Measurements from ENCODE around the gene CEP83.
"Not testable (repeated sequence)": the region's sequence is repeated elsewhere in the genome, so short reads cannot be mapped to it uniquely, and the experiment has no call there.

Gene CEP83

DNA sequence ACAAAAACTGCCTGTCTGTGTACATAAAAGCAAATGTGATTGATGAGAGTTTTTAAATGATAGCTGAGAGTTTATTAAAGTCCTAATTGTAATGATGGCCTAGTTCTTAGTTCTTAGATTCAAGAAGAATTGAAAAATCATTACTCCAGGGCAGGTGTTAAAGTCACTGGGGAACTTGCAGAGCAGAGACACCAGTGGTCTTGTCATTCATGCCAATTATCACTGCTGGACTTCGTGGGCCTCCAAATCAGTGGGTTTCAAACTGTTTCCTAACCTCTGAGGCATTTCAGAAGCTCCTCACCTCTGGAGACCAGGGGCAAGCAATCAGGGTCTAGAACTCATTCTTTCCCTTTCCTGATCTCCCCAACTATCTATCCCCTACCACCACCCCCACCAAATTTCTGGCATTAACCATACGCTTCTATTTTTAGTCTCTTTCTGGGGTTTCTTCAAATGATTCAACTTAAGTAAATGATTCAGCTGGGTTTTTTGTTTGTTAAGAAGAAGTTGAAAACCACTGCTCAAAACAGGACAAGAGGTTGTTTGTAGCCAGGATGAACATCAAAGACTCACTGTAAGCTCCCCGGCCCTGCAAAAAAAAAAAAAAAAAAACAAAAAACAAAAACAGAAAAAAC lies 80.1 kb downstream of the CEP83 start:
- no peak for DNase-seq (ENCODE audit: low read depth)

DNA sequence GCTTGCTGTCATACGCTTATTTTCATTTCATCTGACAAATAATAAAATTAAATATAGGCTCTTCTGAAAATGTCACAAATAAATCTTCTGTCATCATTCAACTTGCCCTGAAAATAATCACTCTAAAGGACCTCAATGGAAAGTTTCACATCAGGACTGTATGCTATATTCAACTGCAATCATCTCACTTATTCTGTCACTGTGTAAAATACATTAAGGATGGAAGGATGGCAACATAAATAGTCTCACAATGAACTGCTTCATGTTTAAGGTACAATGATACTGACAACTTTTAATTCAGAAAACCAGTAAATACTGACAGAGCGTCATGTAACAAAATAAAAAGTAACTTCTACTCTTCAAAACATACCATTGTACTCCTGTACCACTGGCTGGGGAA lies 82.1 kb downstream of the CEP83 start:
- DNase-seq (ENCODE audit: low read depth) = no peak

DNA sequence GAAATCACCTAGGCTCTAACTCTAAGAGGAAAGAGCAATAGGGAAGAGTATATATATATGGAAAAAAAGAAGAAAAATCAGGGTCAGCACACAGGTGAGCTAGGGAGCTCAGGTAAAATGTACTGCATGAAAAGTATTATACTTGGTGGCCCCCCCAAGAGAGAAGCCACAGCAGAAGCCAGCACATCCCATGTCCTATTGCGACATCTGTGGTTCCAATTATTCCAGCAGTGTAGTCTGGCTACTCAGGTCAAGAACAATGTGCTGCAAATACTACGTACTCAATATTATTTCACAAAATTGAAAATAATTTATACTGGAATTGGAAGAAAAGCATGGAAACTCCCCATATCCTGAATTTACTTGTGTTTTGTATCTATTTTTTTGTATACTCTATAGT lies 85.5 kb downstream of the CEP83 start:
- DNase-seq (ENCODE audit: low read depth) = no peak

DNA sequence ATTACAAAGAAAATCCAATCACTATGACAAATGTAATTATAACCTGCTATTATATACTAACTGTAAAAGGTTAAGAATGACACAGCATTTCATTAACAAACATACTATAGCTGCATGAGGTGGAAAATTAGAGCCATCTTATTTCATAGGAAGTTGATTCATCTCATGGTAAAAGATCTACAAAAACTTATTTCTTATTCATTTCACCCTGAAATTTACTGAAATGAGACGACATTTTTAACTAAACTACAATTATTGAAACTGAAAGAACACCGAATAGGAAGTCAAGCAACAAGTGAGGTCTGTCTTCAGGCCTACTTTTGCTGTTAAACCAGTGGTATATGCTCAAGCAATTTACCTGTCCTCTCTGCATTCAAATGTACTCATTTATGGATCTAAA lies 87.2 kb downstream of the CEP83 start:
- no peak for DNase-seq (ENCODE audit: low read depth)

DNA sequence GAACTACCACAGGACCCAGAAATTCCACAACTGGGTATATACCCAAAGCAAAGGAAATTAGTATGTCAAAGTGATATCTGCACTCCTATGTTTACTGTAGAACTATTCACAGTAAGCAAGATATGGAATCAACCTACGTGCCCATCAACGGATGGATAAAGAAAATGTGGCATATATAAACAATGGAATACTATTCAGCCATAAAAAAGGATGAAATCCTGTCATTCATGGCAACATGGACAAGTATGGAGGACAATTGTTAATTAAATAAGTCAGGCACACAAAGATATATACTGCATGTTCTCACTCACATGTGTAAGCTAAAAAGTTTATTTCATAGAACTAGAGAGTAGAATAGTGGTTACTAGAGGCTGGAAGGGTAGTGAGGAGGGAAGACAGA lies 97.0 kb downstream of the CEP83 start:
- no peak for DNase-seq (ENCODE audit: low read depth)

DNA sequence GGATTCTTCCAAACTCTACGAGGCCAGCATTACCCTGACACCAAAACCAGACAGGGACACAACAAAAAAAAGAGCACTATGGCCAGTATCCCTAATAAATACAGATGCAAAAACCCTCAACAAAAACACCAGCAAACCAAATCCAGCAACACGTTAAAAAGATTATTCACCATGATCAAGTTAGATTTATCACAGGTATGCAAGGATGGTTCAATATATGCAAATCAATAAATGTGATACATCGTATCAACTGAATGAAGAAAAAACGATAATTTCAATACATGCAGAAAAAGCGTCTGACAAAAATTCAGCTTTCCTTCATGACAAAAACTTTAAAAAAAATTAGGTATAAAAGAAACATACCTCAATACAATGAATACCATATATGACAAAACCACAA lies 99.9 kb downstream of the CEP83 start:
- DNase-seq (ENCODE audit: low read depth) = no peak

DNA sequence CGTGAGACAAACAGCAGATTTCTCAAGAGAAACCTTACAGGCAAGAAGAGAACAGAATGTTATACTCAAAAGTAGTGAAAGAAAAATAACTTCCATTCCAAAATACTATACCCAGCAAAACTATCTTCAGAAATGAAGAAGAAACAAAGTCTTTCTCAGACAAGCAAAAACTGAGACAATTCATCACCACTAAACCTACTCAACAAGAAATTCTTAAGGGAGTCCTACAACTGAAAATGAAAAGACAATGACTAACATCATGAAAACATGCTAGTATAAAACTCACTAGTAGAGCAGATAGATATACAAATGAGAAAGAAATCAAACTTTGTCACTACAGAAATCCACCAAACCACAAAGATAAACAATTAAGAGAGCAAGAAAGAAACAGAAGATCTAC lies 106.5 kb downstream of the CEP83 start:
- no peak for DNase-seq (ENCODE audit: low read depth)

DNA sequence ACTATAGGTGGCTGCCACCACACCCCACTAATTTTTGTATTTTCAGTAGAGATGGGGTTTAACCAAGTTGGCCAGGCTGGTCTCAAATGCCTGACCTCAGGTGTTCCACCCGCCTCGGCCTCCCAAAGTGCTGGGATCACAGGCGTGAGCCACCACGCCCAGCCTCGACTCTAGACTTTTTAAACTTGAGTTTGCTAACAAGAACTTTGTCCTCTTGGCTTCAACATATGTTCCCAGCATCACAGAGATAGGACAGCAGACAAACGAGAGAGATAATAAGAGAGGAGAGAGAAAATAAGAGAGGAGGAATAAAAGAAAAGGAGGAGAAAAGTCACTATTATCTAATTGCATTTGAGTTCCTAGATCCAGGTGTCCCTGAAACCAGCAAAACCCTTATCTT lies 119.1 kb downstream of the CEP83 start:
- no peak for DNase-seq (ENCODE audit: low read depth)

DNA sequence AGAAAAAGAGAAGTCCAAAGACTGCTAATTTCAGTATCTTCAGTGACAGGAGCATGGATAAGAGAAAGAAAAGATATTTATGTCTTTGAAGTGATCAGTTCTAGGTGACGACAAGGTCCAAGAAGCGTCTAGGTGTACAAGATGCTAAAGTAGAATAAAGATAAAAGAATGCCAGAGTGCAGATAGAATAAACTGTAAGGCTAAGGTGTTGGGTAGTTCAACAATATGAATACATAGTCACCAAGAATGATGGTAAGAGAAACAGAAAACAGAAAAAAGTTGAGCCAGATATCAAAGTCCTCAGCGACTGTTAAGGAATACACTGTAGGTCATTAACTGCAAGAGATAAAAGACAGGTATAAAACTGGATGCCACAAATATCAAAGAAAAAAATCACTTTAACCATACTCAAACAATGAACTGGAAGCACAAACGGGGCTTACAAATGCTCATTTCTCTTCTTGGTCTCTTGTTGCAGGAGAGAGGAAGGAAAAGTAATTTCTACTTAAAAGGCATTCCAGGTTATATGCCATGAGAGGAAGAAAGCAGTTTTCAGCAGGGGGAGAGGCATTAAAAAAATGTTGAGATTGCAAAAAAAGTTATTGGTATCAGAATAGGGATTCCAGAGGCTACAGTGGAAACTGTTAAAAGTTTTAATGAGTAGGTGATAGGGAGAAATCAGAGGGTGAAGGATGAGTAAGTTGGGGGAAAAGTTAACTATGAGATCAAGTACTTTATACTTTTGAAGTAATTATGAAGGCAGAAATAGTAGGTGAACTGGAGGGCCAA lies 121.5 kb downstream of the CEP83 start:
- no peak for DNase-seq (ENCODE audit: low read depth)

DNA sequence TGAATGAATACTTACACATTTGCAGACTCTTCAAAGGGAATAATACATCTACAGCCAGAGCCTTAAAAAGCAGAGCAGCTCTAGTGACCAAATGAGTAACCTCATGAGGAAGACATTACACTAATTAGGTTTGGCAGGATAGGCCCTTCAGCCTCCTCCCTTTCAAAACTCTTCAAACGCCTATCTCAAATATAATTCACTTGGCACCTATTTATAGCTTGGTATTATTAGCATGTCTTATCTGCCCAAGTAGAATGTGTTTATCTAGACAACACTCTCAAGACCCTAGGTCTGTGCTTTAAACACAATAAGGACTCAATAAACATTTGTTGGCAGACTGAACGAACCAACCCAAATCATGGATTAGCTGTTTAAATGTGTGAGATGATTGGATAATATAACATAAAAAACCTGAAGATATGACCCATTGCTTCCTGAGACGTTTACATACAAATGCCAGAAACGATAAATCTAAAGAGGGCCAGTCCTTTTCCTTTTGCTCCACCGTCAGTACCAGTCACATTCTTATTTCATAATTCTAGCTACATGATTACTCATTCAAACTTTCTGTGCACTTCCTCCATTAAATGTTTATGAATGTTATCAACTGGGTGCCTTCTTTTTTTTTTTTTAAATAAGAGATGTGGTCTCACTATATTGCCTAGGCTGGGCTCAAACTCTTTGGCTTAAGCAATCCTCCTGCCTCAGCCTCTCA lies 123.3 kb downstream of the CEP83 start:
- DNase-seq (ENCODE audit: low read depth) = no peak

DNA sequence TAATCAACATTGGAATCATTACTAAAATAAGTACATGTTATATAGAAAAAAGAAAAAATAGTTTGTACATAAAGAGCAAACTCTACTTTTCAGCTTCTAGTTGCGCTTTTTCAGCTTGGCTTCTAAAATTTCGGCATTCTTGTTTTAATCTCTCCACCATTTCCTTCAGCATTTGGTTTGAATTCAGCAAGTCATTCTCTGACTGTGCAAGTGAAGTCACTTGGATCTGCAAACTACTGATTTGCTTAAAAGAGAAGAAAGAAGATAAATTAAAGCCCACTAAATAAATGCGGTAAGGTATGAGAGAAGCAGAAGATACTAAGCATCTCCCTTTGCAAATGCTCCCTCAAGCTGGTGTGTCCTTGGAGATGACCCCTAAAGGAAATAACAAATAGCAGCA lies 126.3 kb downstream of the CEP83 start:
- DNase-seq (ENCODE audit: low read depth) = no peak

DNA sequence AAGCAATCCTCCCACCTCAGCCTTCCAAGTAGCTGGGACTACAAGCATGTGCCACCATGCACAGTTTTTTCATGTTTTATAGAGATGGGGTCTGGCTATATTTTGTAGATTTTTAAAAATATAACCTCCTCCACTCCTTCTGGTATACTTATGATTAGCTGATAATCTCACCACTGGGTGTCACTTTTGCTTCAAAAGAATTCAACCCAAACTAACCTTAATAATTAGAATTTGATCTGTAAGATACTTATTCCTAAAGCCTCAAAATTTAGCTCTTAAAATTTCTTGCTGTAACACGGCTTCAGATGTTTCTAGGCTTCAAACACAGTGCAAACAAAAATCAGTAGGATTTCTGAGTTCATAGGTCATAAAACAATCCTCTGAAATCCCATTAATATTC lies 130.3 kb downstream of the CEP83 start:
- DNase-seq (ENCODE audit: low read depth) = no peak

DNA sequence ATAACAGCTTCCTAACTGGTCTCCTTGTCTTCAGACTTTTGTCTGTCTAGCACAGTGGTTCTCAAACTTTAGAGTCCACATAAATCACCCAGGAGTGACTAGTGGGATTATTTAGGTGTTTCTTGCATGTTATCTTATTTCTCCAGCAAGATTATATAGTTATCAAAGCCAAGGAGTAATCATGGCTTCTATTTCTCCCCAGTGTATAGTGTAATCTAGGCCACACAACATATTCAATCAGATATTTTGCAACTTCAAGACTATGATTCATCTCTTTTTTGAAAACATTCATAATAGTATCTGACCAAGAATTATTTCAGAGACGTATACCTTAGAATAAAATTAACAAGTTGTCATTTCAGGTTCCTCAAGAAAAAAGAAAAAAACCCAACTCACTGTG lies 131.9 kb downstream of the CEP83 start:
- DNase-seq (ENCODE audit: low read depth) = no peak

DNA sequence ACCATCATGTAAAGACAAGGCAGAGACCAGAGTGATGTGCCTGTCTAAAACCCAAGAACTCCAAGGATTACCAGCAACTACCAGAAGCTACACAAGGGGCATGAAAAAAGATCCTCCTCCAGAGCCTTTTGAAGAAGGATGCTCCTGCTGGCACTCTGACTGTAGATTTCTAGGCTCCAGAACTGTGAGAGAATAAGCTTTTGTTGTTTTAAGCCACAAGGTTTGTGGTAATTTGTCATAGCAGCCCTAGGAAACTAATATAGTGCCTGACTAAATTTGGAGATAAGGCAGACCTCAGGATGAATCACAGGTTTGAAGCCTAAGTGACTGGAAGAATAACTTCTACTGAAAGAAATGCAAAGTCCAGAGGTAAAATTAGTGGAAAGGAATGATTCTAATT lies 132.9 kb downstream of the CEP83 start:
- DNase-seq (ENCODE audit: low read depth) = peak; percentile 63

DNA sequence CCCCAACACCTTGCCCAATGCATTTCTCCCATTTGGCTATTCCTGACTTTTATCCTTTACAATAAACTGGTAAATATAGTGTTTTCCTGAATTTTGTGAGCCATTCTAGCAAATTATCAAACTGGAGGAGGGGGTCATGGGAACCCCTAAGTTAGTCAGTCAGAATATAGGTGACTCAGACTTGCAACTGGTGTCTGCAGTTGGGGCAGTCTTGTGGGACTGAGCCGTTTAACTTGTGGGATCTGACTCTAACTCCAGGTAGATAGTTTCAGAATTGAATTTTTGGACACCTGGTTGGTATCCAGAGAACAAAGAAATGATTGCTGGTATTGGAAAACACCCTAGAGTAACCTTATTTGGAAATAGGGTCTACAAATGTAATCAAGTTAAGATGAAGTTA lies 133.4 kb downstream of the CEP83 start:
- DNase-seq (ENCODE audit: low read depth) = no peak

DNA sequence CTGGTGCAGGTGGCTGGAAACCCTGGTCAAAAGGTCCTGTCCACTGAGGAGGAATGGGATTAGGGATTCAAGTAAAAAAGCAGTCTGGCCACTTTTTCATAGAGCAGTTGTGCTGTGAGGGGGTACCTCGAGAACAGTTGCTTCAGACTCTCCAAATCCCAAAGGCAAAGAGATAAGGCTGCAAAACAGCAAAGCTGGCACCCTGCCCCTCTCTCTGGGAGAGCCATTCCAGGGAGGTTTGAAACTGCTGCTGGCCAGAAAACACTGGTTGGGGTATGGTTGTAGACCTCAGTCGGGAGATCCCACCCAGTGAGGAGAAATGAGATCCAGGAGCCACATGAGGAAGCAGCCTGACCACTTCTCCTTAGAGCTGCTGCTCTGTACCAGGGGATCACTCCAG lies 137.3 kb downstream of the CEP83 start:
- no peak for DNase-seq (ENCODE audit: low read depth)

DNA sequence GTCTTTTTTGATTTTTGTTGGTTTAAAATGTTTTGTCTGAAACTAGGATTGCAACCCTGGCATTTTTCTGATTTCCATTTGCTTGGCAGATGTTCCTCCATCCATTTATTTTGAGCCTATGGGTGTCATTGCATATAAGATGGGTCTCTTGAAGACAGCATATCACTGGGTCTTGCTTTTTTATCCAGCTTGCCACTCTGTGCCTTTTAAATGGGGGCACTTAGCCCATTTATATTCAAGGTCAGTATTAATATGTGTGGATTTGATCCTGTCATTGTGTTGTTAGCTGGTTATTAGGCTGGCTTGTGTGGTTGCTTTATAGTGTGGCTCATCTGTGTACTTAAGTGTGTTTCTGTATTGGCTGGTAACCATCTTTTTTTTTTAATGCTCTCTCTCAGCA lies 139.6 kb downstream of the CEP83 start:
- no peak for DNase-seq (ENCODE audit: low read depth)

DNA sequence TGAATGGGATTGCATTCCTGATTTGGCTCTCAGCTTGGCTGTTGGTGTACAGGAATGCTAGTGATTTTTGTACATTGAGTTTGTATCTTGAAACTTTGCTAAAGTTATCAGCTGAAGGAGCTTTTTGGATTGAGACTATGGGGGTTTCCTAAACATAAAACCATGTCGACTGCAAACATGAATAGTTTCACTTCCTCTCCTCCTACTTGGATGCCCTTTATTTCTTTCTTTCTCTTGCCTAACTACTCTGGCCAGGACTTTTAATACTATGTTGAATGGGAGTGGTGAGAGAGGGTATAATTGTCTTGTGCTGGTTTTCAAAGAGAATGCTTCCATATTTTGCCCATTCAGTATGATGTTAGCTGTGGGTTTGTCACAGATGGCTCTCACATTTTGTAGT lies 141.5 kb downstream of the CEP83 start:
- no peak for DNase-seq (ENCODE audit: low read depth)

DNA sequence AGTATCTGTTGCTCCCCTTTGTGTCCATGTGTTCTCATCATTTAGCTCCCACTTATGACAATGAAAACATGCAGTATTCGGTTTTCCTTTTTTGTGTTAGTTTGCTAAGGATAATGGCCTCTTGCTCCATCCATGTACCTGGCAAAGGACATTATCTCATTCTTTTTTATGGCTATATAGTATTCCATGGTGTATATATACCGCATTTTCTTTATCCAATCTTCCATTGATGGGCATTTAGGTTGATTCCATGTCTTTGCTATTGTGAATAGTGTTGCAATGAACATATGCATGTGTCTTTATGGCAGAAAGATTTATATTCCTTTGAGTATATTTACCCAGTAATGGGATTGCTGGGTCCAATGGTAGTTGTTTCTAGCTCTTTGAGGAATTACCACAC lies 143.1 kb downstream of the CEP83 start:
- not testable (repeated sequence) for DNase-seq (ENCODE audit: low read depth)

DNA sequence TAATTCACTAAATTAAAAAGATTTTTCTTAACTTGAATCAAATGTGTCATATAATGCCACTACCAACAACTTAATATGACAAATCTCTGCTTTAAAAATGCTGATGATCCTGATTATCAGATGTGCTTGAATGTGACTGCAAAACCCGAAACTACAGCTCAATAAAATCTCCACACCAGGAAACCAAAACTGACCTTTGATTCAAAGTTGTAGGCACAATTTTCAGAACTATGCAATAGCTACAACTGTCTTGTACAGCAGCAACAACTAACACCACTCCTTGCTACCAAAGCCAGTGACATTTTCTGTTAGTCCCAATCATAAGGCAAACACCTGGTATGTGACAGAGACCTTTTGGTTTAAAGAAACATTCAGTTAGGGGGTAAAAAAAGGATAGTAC lies 147.3 kb downstream of the CEP83 start:
- DNase-seq (ENCODE audit: low read depth) = no peak

DNA sequence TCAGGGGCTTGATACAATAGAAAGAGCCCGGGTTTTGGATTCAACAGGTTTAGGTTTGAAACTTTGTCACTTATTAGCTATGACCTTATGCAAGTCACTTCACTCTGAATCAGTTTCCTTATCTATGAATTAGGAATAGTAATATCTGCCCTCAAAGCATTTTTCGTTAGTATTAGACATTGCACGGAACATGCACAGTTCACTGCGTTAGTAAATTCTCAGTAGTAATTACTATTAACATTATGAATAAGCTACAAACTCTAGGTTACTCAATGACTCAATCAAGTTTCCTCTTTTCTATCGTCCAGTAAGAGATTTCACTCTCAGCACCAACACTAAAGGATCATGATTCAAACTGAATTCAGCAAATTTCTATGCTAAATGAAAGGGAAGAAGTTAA lies 150.3 kb downstream of the CEP83 start:
- no peak for DNase-seq (ENCODE audit: low read depth)

DNA sequence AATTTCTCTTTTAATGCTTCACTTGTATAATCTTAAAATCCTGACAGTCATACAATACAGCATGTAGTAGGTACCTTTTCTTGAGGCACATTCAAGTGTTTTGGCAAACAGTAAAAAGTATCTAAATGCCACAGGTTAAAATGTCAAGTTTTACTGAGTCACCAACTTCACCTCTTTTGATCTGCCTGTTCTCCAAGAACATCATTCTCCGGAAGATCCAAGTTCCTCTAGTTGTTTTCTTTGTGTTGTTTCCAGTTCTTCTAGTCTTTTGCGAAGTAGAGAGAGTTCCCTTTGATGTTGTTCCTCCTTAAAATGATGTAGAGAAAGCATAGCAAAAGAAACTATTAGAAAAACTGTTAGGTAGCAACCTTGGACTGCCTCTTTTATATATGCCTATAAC lies 151.1 kb downstream of the CEP83 start:
- DNase-seq (ENCODE audit: low read depth) = no peak

Measured in HS-5 (cell line).